OCI-LY7 (cell line): ENCODE results near the gene MORF4L1. TPM values are rescaled to one million over a fixed set of nuclear protein-coding genes. Genes with fewer than 3 reads are reported as not detected.

Source experiments
- BruUV-seq: library from RNA; stranded (reverse); fragments of 400-500 nt; replicated peaks from 2 replicates; lab custom pipeline; 2021; lab: Mats Ljungman, UMichigan
- CTCF ChIA-PET: fragments of 300-600 bp; sonication (Branson Sonifier 250); formaldehyde crosslinking; loops from one replicate; lab custom pipeline; 2022; ENCODE audit warnings: antibody characterized with exemption; ENCODE audit not compliant: unreplicated experiment; lab: Charles Lee
- POLR2A ChIA-PET: fragments of 300-600 bp; sonication (Branson Sonifier 250); formaldehyde crosslinking; loops from one replicate; lab custom pipeline; 2022; ENCODE audit warnings: antibody characterized with exemption; lab: Charles Lee
- DNase-seq: peaks from one replicate; pipeline ENCODE4 v3.0.0-alpha.2; 2015; ENCODE audit warnings: low spot score
- H2AFZ ChIP-seq: fragments of 200-600 bp; sonication (generic), shearing (Covaris generic); 2 replicates; pipeline ENCODE4 v1.6.1; 2014; ENCODE audit warnings: mild to moderate bottlenecking, antibody characterized with exemption, low read length, moderate library complexity
- H3K27ac ChIP-seq: fragments of 200-600 bp; sonication (generic); 2 replicates; pipeline ENCODE4 v1.5.1; 2014; ENCODE audit warnings: mixed run types, low read depth, mild to moderate bottlenecking, moderate library complexity, low read length, inconsistent platforms; ENCODE audit not compliant: poor library complexity, severe bottlenecking
- H3K36me3 ChIP-seq: fragments of 200-600 bp; sonication (generic); 2 replicates; pipeline ENCODE4 v1.6.1; 2014; ENCODE audit warnings: mild to moderate bottlenecking, antibody characterized with exemption, low read length, moderate library complexity, mixed read lengths; ENCODE audit not compliant: insufficient read depth
- H3K4me1 ChIP-seq: fragments of 200-600 bp; sonication (generic); 2 replicates; pipeline ENCODE4 v1.5.1; 2014; ENCODE audit warnings: mild to moderate bottlenecking, low read length; ENCODE audit not compliant: insufficient read depth, poor library complexity, severe bottlenecking
- H3K4me2 ChIP-seq: fragments of 200-600 bp; sonication (generic); 2 replicates; pipeline ENCODE4 v1.6.1; 2014; ENCODE audit warnings: mild to moderate bottlenecking, low read length
- H3K4me3 ChIP-seq: fragments of 200-600 bp; sonication (generic); 2 replicates; pipeline ENCODE4 v1.5.1; 2014; ENCODE audit warnings: mild to moderate bottlenecking, low read depth, low read length; ENCODE audit not compliant: poor library complexity, severe bottlenecking
- H3K79me2 ChIP-seq: fragments of 200-600 bp; sonication (generic); 2 replicates; pipeline ENCODE4 v1.6.1; 2016; ENCODE audit warnings: low read depth, mild to moderate bottlenecking, low read length, moderate library complexity, mixed read lengths; ENCODE audit not compliant: insufficient read depth
- H3K9me2 ChIP-seq: fragments of 200-600 bp; sonication (generic); 2 replicates; pipeline ENCODE4 v1.6.1; 2016; ENCODE audit warnings: mild to moderate bottlenecking, low read length, mixed read lengths; ENCODE audit not compliant: insufficient read depth
- H3K9me3 ChIP-seq: fragments of 200-600 bp; sonication (generic); 2 replicates; pipeline ENCODE4 v1.6.1; 2014; ENCODE audit warnings: mild to moderate bottlenecking, mixed run types, low read length, mixed read lengths
- H4K20me1 ChIP-seq: fragments of 200-600 bp; sonication (generic); 2 replicates; pipeline ENCODE4 v1.6.1; 2014; ENCODE audit warnings: mild to moderate bottlenecking, antibody characterized with exemption, low read length, moderate library complexity, mixed read lengths; ENCODE audit not compliant: insufficient read depth
- CTCF ChIP-seq: fragments of 200-600 bp; sonication (generic); conservative IDR thresholded peaks from 2 replicates; pipeline ENCODE4 v1.5.1; 2014; ENCODE audit warnings: mild to moderate bottlenecking, antibody characterized with exemption, low read length, moderate library complexity, mixed read lengths
- EZH2phosphoT487 ChIP-seq: fragments of 200-600 bp; sonication (generic); IDR thresholded peaks from 2 replicates; pipeline ENCODE4 v1.6.1; 2018; ENCODE audit warnings: low read depth, borderline replicate concordance, mild to moderate bottlenecking, mixed run types, antibody characterized with exemption, low read length, moderate library complexity, mixed read lengths
- intact Hi-C: fragments of 100-400 bp; cut with micrococcal nuclease; formaldehyde crosslinking; loops from one replicate; pipeline ENCODE4 v1.10.0; 2022; ENCODE audit not compliant: unreplicated experiment
- total RNA-seq, 2 experiments: library from RNA; depleted of rRNA in 1 of 2; stranded (reverse); fragments of >200 nt in 1 of 2; shearing (Covaris generic) in 1 of 2; gene quantifications; 2 replicates each; pipeline ENCODE4 v1.2.3, GENCODE V29; 2014 to 2022

MORF4L1 gene
- total RNA-seq, 2 experiments from 2014 or later, result 152 to 286 TPM

GRCh38 chr15:78931439-78932257 lies 59.0 kb downstream of the MORF4L1 start:
- no peak overlapping the region for H3K4me2 ChIP-seq
- no peaks in the 10 kb centered on the region for H3K79me2 ChIP-seq

GRCh38 chr15:78932258-78932808 lies 59.6 kb downstream of the MORF4L1 start:
- POLR2A ChIA-PET, result no interaction called here
- intact Hi-C loops, result no loop called here
- no peak overlapping the region for H2AFZ ChIP-seq
- H3K79me2 ChIP-seq, result no peaks in the 10 kb centered on the region
- H3K4me1 ChIP-seq, result no peaks in the 10 kb centered on the region
- no peak for DNase-seq
- H3K9me3 ChIP-seq, result no peaks in the 10 kb centered on the region
- CTCF ChIA-PET, result no interaction called here
- no peaks in the 10 kb centered on the region for H4K20me1 ChIP-seq
- H3K27ac ChIP-seq, result no peak overlapping the region
- no peak overlapping the region for H3K4me3 ChIP-seq
- H3K9me2 ChIP-seq, result no peaks in the 10 kb centered on the region
- no peak for TF ChIP-seq EZH2phosphoT487
- TF ChIP-seq CTCF, result no peak
- BruUV-seq, result no TSS peak
- no peak overlapping the region for H3K4me2 ChIP-seq
- H3K36me3 ChIP-seq, result no peaks in the 10 kb centered on the region

More at GRCh38 chr15:78931439-78932257, 59.0 kb downstream of the MORF4L1 start:
- no TSS peak for BruUV-seq
- Histone ChIP-seq H3K4me3 (no peak overlapping the region), H3K27ac (no peak overlapping the region), H2AFZ (no peak overlapping the region), H3K4me1 (no peaks in the 10 kb centered on the region), H3K9me3 (no peaks in the 10 kb centered on the region), H3K9me2 (no peaks in the 10 kb centered on the region), H4K20me1 (no peaks in the 10 kb centered on the region), H3K36me3 (peaks cover 4% of the 10 kb centered on the region; the same call in 1 of the 2 replicates)
- ChIA-PET POLR2A (no interaction called here), CTCF (no interaction called here)
- no peak for DNase-seq
- intact Hi-C loops, result no loop called here
- TF ChIP-seq CTCF (no peak), EZH2phosphoT487 (no peak)
